NCI-H82 (cell line): Measurements from ENCODE around the gene TEX22.

ENCODE experiments used
- DNase-seq: peaks from one replicate; lab custom pipeline; 2025; lab: John Stamatoyannopoulos, UW

TEX22 gene

GRCh38 chr14:105400016-105400415 lies 1.7 kb downstream of the TEX22 start:
- DNase-seq: no peak

DNA sequence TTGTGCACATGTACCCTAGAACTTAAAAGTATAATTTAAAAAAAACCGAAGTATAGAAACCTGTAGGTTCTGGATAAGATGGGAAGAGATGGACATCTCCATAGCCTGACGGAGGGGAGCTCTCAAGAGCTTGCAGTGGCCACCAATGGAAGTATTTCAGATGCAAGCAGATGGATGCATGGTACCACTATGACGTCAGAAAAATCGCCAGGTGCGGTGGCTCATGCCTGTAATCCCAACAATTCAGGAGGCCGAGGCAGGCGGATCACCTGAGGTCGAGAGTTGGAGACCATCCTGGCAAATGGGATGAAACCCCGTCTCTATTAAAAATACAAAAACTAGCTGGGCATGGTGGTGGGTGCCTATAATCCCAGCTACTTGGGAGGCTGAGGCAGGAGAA lies 3.4 kb downstream of the TEX22 start:
- DNase-seq: no peak

DNA sequence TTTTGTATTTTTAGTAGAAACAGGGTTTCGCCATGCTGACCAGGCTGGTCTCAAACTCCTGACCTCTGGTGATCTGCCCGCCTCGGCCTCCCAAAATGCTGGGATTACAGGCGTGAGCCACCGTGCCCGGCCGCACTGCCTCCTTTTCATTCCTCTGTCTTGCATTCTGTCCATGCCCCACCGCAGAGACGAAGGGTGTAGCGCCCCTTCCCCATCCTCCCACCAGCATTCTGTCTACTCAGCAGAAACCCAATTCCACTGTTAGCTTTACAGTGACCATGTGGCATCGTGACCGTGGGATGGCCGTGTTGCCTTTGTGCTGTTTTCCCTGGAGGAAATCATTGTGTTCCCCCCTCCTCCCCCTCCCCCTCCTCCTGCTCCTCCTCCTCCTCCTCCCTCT lies 10.3 kb downstream of the TEX22 start:
- DNase-seq: no peak

DNA sequence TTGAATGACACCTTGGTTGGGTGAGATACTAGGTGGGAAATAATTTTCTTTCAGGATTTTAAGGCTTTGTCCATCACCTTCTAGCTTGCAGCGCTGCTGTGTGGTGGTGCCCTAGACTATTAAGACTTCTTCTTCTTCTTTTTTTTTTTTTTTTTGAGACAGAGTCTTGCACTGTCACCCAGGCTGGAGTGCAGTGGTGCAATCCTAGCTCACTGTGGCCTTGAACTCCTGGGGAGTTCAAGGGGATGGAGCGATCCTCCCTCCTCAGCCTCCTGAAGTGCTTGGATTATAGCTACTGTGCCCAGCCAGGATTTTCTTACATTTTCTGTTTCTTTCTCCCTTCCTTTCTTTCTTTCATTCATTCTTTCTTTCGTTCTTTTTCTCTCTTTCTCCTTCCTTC lies 11.0 kb downstream of the TEX22 start:
- DNase-seq: no peak

DNA sequence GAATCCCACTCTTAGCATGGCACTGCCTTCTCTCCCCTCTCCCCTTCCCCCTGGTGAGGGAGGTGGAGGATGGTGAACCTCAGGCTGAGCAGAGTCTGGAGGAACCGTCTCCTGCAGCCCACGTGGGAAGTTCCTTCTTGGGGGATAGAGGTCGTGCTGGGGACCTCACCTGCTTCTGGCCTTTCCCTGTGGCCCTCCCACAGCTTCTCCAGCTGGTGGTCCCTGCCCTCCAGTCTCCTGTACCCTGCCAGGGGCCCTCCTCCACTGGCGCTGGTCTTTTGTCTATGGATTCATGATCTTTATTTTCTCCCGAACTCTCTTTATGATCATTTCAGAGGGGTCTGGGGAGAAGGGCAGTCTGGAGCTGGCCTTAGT lies 12.3 kb downstream of the TEX22 start:
- no peak for DNase-seq

DNA sequence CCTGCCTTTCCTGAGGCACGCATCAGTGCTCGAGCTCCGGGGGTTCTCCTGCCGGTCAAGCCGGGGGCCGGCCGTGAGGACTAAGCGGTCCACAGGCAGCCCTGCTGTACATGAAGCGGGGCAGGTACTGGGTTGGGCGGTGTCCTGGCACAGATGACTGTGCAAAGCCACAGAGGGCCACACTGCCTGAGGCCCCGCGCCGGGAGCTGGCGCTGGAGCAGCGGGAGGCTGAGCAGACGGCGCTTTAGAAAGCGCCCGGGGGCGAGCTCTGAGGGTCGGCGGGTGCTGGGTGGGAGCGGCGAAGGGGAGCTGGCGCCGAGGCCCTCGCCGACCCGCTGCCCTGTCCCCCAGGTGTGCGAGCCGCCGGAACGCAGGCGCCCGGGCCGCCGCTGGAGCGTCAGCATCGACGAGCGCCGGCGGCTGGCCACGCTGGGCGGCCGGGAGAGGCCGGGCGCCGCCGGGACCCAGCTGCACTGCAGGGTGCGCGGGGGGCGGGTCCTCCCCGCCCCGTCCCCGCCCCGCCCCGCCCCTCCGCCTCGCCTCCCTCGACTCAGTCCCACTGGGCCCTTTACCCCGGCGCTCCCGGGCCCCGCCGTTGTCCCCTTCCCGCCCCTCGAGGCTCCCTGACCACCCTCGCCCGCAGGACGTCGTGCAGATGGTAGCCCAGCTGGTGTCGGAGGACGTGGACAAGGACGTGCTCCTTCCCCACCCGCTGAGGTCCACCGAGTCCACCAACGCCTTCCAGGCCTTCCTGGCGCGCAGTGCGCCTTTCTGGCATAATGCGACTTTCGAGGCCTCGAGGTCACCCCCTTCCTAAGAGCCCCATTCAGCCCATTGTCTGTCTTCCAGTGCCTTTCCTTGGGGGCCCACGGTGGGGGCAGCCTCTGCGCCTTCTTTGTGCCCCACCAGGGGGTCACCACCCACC lies 12.9 kb downstream of the TEX22 start:
- DNase-seq: peak; percentile 60

GRCh38 chr14:105411985-105412770 lies 13.8 kb downstream of the TEX22 start:
- no peak for DNase-seq

DNA sequence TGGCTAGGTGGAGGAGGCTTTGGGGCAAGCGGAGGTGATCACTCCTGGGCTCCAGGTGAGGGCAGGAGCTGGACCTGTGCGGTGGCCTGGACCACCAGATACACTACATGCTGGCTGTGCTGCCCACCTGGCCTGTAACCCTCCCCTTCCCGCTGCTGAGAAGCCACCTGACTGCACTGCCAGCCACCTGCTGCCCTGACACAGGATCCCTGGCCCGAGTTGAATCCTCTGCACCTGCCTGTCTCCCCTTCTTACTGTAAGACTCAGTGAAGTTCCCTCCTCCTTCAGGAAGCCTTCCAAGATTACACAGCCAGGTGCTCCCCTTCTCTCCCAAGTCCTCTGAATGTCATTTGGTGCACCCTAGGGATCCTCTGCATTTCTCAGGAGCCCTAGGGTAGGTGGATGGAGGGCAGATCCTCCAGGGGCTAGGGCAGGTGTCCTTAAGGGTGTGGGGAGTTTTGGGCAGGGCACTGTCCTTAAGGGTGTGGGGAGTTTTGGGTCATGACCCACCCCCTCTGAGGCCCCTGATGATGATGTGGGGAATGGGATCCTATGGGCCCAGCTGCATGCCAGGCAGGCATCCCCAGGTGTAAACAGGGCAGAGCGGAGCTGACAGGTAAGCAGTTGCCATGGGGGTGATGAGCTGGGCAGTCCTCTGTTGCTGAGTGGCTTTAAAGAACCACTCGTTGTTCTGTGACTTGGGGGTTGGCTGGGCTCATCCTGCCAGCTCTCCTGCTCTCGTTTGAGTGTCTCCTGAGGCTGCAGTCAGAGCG lies 14.6 kb downstream of the TEX22 start:
- no peak for DNase-seq

GRCh38 chr14:105413544-105413886 lies 15.2 kb downstream of the TEX22 start:
- DNase-seq: no peak

DNA sequence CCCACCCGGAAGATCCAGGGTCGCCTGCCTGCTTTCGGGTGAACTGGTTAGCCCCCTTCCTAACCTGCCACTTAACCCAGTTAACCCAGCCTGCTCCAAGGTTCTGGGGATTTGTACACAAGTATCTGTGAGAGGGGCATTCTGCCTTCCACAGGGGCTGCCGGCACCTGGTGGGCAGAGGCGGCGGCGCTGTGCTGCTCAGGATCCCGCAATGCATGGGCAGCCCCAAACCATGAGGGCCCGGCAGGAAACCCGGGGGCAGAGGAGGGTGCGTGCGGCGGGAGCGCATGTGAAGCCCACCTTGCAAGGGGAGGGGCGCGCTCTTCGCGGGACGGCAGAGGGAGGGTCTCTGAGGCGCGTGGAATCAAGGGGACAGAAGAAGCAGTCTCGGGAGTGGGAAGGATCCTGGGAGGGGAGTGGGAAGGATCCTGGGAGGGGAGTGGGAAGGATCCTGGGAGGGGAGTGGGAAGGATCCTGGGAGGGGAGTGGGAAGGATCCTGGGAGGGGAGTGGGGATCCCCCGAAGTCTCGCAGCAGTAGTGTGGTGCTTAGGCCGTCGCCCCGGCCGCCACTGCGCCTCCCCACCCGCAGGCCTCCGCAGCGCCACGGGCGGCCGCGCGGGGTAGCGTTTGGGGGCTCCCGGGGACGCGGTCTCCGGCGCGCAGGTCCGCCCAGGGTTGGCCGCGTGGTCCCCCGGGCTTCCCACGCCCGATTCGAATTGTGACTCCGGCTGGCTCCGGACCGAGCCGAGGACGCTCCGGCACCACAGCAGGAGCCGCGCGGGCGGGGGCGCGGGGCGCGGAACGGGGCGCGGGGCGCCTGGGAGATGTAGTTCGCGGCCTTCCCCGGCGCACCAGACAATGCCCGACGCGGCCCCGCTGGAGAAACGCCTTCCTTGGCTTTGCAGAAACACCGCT lies 16.4 kb downstream of the TEX22 start:
- peak; percentile 76 for DNase-seq

- DNase-seq: no peak
Measured at GRCh38 chr14:105415481-105416428, 17.4 kb downstream of the TEX22 start.

DNA sequence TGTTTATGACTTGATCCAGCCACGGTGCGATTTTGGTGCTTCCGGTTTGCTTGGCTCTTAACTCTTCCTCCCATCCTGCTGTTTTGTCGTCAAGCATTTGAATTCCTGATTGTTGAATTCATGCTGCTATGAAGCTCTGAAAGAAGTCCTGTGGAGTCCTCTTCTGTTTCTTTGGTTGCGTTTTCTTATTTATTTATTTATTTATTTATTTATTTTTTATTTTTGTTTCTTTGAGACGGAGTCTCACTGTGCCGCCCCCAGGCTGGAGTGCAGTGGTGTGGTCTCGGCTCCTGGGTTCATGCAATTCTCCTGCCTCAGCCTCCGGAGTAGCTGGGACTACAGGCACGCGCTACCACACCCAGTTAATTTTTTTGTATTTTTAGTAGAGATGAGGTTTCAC lies 18.3 kb downstream of the TEX22 start:
- no peak for DNase-seq

DNA sequence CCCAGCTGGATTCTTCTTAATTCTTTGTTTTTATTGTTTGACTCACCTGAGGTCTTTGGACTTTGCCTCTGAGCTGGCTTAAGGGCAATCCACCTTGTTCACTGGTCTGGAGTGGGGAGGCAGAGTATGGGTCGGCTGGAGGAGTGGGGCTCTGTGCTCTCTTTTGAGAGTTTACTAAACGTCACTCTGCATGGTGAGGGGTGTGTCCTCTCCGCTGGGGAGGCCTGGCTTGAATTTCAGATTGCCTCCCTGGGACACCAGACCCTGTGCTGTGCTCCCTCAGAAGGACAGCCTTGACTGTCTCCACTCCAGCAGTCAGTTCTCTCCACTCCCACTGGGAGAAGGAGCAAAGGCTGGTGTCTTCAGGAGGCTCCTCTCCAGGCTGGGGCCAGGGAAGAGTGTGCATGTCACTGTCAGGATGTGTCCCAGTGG lies 19.4 kb downstream of the TEX22 start:
- no peak for DNase-seq

DNA sequence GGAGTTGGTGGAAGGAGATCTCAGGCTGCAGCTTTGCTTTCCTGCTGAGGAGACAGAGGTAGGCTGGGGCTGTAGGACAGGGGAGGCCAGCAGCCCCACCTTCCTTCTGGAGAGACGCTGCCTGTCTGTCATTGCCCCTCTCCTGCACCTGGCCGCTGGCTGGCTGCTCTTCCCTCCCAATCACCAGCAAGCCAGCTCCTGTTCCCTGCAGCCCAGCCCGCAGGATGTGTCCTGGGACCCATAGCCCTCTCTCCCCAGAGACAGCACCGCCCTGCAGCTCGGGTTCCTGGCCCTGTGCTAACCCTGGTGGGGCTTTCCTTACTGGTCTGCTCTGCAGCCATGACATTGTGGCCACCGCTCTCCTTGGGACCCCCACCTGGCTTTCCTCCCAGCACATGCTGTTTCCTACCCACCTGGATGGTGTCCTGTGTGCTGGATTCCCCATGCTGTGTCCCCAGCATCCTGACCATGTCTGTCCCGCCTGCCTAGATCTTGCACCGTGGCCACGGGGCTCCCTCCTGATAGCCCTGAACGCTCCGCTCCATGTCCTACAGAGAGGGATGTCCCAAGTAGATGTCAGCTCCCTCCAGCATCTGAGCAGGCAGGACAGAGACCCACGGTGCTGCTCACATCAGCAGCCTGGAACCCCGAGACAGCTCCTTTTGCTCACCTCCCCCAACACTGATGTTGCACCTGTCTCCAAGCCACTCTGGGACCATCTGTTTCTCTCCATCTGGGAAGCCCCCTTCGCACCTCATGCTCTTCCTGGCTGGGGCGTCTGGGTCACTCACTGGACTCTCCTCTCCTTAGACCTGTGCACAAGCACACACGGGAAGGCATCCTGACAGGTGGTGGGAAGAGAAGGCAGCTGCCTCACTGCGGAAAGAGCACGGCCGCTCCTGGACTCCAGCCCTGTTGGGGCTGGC lies 20.2 kb downstream of the TEX22 start:
- peak; percentile 52 for DNase-seq

DNA sequence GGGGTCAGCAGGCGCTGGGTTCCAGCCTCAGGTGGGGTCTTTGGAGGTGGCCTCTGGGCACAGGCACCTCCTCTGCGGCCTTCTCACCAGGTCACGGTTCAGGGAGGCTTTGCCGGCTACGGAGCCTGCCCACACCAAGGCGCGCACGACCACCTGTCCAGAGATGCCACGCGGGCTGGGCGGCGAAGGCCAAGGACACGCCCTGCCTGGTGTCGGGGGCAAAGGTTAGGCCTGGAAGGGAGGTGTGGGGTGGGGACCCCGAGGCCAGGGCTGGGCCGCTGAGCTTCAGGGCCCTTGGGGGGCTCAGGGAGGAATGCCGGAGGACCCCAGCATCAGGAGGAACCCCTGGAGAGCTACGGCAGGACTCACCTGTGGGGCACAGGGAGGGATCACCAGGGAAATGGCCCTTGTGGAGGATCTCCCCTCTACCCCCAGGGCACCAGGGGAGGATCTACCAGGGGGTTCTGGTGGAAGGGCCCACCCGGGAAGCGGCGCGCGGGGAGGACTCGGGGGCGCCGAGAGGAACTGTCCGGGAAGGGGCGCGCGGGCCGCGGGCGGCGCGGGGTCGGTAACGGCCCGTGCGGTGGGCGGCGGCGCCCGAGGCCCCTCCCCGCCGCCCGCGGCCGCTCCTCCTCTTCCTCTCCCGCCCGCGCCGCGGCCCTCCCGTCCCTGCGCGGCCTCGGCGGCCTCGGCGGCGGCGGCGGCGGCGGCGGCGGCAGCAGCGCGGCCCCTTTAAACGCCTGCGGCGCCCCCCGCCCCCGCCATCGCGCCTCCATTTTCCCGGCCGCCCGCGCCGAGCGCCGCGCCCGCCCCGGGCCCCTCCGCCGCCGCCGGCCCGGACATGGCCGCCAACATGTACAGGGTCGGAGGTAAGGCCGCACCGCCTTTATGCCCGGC lies 21.1 kb downstream of the TEX22 start, which contains the start of gene MTA1:
MTA1 (plus strand) TSS at position 633 of the 897 bp plus-strand sequence; CDS start at position 842, 209 bp downstream.
- DNase-seq: peak; percentile 67

DNA sequence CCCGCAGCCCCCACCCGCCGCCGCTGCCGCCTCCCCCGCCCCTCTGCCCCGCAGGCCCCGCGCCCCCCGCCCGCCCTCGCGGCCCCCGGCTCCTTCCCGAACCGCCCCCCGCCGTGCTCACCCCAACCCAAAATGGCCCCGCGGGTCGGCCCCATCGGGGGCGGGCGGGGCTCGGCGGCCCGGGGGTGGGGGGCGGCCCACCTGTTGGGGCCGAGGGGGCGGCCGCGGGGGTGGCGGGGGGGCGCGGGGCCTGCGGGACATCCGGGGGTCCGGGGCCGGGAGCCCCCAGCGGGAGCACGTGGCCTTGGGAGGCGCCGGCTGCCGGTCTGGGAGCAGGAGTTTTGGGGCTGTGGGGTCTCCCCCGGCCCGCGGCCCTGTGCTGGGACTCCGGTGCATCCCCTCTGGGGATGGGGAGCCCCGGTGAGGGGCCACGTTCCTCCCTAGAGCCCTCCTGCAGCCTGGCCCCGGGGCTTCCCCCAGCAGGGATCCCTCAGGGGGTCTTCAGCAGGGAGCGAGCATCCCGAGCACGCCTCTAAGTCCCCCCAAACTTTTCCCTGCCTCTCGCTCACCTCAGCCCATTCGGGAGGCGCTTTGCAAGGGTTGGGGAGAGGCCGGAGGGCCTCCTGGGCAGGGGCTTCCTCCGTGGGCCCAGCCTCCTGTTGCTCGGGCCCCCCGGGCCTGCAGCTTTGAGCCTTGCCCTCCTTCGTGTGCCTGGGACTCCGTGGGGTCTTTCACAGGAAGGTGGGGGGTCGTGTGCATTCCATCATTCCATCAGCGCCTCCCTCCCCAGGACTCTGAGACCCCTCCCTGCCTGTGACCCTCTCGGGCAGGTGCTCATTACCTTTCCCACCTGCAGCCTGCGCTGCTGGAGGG lies 22.0 kb downstream of the TEX22 start:
- no peak for DNase-seq
